Body of pancreas (tissue), 4 donors: ENCODE measurements around the gene GOPC.

ENCODE experiments used
- POLR2A ChIP-seq, 3 donors: fragments of 450-650 bp; IDR thresholded peaks; one replicate each; pipeline ENCODE4 v1.6.1; 2016; ENCODE audit warnings: antibody characterized with exemption in 3 of 3, mild to moderate bottlenecking in 2 of 3
- TF ChIP-seq, protein P1 (sequence below), 7 experiments: fragments of 450-650 bp in 4 of 7; fragments of 200-600 bp in 3 of 7; sonication (generic) in 3 of 7; IDR thresholded peaks; one replicate each; pipeline ENCODE4 v1.5.1; 2016 to 2019; ENCODE audit warnings: antibody characterized with exemption in 7 of 7

DNA sequence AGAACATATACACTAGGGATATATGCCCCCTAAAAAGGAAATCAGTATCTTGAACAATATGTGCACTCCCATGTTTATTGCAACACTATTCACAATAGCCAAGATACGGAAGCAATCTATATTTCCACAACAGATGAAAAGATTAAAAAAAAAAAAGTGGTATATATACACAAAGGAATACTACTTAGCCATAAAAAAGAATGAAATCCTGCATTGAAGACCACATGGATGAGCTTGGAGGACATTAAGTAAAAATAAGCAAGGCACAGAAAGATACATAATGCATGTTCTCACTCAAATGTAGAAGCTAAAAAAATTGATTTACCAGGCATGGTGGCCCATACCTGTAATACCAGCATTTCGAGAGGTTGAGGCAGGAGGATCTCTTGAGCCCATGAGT lies 4.6 kb downstream of the GOPC start:
- TF ChIP-seq, protein P1, sequence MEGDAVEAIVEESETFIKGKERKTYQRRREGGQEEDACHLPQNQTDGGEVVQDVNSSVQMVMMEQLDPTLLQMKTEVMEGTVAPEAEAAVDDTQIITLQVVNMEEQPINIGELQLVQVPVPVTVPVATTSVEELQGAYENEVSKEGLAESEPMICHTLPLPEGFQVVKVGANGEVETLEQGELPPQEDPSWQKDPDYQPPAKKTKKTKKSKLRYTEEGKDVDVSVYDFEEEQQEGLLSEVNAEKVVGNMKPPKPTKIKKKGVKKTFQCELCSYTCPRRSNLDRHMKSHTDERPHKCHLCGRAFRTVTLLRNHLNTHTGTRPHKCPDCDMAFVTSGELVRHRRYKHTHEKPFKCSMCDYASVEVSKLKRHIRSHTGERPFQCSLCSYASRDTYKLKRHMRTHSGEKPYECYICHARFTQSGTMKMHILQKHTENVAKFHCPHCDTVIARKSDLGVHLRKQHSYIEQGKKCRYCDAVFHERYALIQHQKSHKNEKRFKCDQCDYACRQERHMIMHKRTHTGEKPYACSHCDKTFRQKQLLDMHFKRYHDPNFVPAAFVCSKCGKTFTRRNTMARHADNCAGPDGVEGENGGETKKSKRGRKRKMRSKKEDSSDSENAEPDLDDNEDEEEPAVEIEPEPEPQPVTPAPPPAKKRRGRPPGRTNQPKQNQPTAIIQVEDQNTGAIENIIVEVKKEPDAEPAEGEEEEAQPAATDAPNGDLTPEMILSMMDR (IDR thresholded peaks at IDR 0.05), result no peak
- no peak for TF ChIP-seq POLR2A (IDR thresholded peaks at IDR 0.05)
